Activated CD4-positive, alpha-beta T cell treated with anti-CD3 and anti-CD28 coated beads, Interleukin-2, amount 50 U/mL, for 1 hour (primary cell): ENCODE data around the gene GRAMD4.
"Not testable (repeated sequence)": the region's sequence is repeated elsewhere in the genome, so short reads cannot be mapped to it uniquely, and the experiment has no call there.

ENCODE experiments used
- DNase-seq: peaks from one replicate; pipeline ENCODE4 v3.0.0-alpha.2; 2020

GRAMD4 gene

DNA sequence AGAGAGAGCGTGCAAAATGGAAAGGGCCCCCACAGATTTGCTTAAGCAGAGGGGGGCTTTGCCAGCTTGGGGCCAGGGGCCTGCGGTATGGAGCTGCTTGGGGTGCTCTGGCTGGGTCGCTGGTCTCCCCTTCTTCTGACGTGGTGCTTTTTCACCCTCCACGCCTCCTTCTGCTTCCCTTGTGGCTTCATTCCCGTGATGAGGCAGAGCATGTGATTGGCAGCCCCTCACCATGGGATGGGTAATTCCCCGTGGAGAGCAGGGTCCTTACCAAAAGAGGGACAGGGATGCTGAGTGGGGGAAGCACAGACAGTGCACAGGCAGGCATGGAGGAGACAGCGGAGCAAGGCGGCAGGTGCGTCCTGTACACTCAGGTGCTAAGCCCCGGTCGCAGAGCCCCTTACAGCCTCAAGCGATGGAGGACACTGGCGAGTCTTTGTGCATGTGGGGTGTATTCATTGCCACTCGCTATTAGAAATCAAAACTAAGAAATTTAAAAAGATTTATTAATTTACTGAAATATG is 19.9 kb upstream of the GRAMD4 start:
- no peak for DNase-seq

DNA sequence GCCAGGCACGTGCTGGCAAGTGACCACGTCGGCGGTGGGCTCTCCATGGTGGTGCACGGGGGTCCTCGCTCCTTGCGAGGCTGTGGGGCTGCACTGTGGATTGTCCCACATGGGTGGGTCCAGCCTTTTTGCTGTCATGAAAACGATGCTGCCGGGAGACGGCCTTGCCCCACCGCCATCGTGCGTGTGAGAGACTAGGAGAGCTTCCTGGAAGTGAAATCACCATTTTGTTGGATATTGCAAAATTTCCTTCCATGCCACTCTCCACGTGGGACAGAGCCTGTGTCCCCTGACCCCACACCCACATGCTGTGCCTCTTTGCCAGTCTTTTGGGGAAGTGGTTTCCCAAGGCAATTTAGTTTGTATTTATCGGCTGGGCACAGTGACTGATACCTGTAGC is 18.2 kb upstream of the GRAMD4 start:
- DNase-seq, result no peak

DNA sequence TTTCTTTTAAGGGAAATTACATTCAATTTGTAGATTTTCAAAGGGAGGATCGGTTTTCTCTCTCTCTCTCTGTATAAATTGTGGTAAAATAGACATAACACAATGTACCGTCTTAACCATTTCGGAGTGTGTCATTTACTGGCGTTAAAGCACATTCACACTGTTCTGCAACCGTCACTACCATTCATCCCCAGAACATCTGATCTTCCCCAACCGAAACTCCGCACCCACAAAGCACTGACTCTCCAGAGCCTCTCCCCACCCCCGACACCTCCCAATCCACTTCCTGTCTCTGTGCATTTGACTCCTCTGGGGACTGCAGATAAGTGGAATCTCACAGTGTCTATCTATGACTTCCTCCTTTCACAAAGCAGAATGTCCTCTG is 15.9 kb upstream of the GRAMD4 start:
- DNase-seq, result no peak

DNA sequence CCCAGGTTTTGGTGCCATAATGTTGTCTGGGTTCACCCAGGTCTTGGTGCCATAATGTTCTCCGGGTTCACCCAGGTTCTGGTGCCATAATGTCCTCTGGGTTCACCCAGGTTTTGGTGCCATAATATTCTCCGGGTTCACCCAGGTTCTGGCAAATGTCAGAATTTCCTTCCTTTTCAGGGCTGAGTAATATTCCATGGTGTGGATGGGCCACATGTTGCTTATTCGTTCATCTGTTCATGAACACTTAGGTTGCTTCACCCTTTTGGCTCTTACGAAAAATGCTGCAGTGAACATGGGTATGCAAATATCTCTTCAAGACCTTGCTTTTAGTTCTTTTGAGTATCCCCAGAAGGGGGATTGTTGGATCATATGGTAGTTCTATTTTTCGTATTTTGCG is 15.1 kb upstream of the GRAMD4 start:
- no peak for DNase-seq

DNA sequence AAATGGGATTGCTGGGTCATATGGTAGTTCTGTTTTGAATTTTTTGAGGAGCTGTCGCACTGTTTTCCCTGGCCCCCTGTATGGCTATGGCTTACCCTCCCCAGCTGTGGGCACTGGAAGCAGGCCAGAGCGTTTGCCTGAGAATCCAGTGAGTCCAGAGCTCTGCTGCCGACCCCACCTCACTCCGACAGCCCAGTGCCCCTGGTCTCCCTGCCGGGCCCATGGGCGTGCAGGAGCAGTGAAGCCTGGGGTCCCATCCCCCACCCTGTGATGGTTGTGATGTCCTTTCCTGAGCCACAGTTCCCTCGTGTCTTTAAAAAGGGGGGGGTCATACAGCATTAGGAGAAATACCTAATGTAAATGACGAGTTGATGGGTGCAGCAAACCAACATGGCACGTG is 13.3 kb upstream of the GRAMD4 start:
- no peak for DNase-seq

DNA sequence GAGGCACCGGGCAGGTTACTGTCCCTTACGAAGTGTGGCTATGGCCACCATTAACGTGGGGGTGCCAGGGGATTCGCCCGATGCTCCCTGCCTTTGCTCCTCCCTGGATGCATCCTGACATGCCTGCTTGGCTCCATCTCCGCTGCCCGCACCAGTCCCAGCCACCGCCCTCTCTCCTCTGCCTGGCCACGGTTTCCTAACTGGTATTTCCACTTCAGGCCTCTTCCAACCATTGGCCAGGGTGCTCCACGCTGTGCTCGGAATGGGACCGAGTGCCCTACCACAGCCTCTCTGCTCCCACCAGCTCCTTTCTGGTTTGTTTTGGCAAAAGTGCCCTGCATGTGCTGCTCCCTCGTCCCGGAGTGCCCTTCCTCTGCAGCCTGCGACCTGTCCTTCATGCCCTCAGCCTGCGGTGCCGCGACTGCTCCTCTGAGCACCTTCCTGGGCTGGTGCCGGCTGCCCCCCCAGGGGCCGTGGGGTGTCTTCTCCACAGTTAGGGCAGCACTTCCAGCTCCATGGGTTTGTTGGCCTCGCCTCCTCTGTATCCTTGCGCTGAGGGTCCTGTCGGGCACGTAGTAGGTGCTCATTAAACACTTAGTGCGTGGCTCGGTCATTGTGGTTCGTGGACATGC is 12.6 kb upstream of the GRAMD4 start:
- DNase-seq, result no peak

DNA sequence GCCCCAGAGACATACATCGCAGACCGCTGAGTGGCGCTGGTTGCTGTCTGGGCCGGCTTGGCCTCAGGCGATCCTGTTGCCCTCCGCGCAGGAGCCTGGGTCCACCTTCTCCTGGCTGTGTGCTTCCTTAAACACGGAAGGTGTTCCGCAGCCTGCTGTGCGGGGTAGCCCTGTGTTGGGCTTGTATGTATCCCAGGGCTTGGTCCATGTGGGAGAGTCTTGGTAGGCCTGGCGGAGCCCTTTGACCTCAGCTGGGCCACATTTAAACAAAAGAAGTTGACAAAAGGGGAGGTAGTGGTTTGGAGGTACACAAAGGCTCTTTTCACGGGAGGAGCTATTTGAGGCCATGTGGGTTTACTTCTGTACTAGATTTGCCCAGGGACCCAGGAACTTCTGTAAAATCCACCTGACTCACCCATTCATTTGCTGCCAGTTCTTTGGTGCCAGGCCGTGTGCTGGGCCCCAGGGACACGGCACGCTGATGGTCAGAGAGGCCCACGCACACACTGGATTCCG is 11.0 kb upstream of the GRAMD4 start:
- DNase-seq, result no peak

DNA sequence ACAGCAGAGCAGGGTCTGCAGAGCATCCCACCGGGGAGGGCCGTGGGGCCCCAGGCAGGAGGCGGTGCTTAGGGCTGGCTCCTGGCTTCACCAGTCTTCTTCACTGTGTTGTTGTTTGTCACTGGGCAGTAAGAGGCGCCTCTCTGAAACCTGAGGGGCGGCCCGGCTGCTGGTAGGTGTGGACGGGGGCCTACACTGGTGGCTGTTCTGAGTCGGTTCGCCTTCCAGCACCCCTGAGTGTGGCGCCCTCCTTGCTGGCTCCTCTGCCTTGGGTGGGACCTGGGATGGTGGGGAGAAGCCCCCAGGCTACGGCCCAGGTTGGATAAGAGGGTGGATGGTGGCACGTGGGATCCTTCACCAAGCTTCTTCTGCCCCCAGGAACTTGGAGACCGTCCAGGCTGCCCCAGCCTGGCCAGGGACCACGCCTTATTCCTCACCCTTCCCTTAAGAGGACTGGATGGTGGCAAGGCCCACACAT is 10.4 kb upstream of the GRAMD4 start:
- DNase-seq, result no peak

DNA sequence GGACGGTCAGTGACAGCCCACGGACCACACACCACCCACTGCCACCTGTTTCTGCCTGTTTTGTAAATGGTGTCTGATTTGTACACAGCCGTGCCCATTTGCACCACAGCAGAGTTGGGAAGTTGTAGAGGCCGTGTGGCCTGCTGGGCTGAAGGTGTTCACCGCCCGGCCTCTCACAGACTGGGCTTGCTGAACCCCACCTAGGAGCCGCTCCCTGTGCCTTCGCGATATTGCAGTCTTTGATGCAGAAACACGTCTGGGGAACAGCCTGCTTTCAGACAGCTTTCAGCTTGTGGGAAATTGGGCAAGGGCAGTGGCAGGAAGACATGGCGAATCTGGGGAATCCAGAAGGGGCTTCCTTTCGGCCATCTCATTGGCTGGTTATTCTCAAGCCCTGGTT is 9.8 kb upstream of the GRAMD4 start:
- no peak for DNase-seq

DNA sequence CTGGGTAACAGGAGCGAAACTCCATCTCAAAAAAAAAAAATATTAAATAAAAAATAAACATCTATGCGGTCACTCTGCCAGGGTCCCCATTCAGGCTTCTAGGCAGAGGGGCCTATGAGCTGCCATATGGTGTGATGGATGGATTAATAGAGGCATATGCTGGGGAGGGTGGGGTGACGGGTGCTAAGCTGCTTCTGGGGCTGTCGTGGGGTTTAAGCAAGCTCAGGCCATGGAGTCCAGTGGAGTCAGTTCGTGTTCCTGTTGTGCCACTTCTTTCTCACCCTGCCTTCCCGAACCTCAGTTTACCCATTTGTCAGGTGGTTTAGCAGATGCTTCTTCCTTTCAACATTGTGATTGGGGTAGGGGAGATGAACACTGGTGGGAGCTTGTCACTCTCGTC is 9.0 kb upstream of the GRAMD4 start:
- no peak for DNase-seq

DNA sequence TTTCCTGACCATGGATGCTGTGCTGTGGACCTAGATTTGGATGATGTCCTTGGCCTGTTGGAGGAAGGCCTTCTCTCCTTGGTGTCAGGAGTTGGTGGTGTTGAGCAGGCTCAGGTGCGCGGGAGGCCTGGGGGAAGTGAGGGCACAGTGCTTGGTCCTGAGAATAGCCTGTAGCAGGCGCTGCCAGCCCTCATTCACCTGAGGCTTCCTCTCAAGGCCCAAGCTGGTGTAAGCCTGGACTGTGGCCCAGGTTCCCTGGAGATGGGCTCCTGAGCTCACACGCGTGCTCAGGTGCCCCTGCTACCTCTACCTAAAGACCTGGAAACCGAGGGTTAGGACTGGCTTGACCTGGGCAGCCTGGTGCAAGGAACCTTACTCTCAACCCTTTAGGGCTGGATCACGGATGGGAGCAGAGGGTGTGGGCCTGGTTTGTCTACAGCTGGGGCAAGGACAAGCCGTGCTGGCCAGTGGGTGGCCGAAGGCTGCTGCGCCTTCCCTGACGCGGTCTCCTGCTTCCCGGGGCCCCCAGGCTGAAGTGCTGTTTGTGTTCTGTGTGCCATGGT is 7.8 kb upstream of the GRAMD4 start:
- no peak for DNase-seq

DNA sequence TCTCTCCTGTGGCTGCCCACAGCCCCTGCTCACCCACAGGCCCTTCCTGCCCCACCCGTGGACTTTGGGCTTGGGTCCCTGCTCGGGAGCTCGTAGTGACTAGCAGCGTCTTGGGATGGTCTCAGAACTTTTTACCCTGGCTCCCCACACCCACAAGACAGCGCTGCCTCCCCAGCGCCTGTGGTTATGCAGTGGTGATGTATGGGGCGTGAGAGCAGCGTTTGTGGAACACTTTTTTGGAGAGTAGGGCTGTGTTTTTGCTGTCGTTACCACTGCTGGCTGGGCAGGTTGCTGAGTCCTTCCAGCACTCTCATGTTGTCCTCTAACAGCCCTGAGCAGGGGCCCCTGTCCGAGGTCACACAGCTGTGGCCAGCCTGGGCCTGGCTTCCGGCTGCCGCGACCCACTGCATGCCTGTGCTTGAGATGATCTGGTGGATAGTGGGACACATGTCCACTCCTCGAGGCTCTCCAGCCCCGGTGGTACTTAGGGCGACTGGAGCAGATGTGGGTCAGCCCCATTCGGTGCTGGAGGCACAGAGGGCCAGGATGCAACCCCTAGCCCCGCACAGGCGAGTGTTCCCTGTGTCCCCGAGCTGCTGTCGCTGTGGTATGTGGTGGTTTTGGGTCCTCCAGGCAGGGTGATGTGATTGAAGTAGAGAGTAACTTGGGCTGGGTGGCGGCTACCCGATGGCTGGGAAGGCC is 7.1 kb upstream of the GRAMD4 start:
- DNase-seq, result peak; percentile 56

DNA sequence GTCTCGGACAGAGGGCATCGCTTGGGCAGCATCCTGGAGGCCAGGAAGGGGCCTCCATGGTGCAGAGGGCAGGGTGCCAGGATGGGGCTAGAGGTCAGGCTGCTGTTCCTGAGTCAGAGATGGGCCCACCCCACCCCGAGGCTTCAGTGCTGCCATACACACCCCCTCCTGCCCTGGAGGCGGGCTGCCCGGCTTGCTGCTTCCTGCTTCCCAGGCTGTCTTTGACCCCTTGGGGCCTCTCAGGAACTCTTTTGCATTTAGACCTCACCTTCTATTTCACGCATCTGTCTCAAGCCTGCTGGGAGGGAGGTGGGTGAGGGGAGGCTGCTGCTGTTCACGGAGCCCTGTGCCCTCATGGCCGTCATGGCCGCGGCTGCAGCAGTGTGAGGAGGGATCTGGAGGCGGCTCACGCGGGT is 6.6 kb upstream of the GRAMD4 start:
- DNase-seq, result peak; percentile 17

DNA sequence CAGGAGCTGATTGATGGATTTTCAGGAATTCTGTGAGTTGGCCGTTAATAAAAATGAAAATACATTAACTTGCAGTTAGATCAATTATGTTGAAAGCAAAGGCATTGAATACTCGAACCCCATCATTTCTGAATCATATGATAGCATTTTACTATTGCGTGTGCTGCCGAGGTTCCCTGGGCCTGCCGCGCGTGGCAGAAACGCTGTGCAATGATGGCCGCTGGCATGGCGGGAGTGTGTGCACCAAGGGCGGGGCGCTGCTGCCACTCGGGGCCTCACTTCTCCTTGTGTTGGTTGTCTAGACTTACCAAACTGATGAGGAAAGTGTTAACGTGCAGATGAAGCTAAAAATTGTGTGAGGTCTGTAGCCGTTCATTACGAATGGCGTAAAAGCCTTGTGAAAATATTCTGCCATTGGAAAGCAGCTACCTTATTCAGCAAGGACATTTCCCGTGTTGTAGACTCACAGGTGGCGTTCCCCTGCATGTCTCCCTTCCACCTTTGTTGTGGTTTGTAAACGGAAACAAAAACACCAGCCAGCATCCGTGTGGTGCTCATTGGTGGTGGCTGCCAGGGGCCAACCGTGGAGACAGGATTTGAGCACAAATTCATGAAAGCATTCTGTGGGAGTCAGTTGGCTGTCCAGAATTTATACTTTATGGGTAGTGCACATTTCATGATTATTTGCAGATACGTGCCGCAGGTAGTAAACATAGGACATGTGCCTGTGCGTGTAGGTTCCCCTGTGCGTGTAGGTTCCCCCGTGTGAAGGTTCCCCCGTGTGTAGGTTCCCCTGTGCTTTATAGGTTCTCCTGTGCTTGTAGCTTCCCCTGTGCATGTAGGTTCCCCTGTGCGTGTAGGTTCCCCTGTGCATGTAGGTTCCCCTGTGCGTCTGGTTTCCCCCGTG is 5.9 kb upstream of the GRAMD4 start:
- peak; percentile 71 for DNase-seq

DNA sequence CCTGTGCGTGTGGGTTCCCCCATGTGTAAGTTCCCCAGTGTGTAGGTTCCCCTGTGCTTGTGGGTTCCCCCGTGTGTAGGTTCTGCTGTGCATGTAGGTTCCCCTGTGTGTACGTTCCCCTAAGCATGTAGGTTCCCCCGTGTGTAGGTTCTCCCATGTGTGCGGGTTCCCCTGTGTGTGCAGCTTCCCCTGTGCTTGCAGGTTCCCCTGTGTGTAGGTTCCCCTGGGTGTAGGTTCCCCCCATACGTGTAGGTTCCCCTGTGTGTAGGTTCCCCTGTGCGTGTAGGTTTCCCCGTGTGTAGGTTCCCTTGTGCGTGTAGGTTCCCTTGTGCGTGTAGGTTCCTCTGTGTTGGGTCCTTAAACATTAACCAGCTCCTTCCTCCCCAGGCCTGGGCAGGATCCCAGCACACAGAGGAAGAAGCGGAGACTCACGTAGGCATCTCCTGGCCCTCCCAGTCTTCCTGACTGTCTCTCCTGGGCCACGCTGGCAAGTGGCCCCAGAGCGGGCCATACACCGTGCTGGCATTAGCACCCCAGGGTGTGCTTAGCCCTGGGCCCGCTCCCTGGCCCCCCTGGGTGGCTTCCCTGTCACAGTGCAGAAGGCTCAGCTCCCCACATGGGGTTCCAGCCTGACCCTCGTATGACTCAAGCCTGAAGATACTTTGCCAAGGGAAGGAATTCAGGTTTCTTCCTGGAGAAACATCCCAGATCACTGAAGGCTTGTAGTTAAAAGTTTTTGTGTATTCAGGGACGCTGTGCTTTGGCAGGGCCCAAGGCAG is 2.8 kb upstream of the GRAMD4 start:
- no peak for DNase-seq

DNA sequence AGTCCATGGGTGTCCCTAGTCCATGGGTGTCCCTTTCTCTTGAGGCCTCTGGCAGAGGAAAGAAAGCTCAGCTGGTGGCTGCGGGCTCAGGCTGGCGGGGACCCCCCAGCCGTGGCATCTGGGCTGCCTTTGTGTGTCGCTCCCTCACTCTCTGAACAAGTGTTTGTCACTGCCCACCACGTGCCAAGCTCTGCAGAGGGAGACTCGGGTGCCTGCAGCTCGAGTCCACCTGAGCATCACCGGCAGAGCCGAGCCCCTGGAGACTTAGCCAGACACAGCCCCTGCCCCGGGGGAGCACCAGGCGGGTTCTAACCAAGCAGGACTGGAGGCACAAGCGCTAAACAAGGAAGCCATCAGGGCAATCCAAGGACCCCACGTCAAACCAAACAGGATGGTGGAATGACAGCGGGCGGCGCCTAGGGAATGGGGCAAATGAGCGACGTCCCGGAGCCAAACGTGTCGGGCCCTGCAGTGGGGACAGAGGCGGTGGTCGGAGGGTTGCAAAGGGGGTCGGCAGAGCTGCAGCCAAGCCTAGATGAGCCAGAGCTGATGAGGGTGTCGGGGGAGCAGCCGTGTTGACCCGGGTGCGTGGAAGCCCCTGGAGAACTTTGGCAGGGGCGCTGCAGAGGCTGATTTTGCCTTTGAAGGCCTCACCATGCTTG is 2.1 kb upstream of the GRAMD4 start:
- DNase-seq, result no peak

DNA sequence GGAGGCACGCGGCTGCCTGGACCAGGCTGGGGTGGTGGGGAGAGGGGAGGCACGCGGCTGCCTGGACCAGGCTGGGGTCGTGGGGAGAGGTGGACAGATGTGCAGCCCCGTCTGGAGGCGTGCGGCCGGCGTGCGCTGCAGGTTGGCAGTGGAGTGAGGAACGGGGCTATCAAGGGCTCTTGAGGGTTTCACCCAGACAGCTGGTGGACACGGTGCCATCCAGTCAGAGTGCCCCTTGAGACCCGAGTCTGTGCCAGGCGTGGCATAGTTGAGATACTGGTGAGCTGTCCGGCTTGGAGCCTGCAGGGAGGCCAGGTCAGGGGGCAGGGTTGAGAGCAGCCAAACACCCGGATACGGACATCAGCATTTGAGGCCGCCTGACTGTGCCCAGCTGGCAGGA is 1.5 kb upstream of the GRAMD4 start:
- DNase-seq, result no peak

DNA sequence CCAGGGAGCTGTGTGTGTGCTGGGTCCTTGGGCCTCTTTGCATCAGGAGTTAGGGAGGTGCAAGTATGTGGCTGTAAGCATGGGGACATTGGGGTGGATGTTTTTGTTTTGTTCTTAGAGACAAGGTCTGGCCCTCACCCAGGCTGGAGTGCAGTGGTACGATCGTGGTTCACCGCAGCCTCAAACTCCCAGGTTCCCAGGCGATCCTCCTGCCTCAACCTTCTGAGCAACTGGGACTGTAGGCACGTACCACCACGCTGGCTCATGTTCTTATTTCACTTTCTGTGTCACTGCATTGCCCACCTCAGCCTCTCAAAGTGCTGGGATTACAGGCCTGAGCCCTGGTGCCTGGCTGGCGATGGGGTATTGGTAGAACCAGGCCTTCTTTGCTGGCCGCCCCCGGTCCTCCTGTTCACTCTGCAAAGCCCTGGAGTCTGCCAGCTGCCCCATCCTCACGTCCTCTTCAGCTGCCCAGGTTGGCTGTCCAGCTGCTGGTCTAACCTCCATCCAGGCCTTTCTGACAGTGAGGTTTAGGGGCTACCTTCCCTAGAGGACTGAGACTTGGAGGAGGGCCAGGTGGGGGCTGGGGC is 851 bp upstream of the GRAMD4 start:
- no peak for DNase-seq

DNA sequence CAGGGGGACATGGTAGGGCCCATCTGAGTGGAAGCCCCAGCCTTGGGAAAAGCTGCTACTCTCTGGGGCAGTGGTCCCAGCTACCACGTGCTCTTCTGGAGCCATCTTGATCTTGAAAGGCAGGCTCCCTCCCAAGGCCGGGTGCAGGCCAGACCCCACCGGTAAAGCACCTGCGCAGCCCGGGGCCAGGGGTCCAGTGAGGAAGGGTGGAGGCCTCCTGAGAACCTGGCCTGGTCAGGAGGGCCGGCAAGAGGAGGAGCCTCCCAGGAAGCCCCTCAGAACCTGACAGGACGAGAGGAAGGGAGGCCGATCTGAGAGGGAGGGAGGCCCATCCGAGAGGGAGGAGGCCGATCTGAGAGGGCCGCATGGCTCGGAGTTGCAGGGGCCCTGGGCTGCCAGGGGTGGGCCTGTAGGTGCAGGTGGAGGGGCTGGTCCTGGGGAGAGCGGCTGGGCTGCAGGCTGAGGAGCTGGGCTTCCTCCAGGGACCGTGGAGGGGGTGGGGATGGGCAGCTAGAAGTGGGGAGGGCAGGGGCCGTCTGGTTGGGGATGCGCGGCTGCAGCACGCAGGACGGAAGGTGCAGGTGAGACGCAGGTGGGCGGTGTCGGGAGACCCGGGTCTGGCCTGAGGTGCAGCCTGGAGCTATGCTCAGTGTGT is 529 bp downstream of the GRAMD4 start:
- DNase-seq, result no peak

DNA sequence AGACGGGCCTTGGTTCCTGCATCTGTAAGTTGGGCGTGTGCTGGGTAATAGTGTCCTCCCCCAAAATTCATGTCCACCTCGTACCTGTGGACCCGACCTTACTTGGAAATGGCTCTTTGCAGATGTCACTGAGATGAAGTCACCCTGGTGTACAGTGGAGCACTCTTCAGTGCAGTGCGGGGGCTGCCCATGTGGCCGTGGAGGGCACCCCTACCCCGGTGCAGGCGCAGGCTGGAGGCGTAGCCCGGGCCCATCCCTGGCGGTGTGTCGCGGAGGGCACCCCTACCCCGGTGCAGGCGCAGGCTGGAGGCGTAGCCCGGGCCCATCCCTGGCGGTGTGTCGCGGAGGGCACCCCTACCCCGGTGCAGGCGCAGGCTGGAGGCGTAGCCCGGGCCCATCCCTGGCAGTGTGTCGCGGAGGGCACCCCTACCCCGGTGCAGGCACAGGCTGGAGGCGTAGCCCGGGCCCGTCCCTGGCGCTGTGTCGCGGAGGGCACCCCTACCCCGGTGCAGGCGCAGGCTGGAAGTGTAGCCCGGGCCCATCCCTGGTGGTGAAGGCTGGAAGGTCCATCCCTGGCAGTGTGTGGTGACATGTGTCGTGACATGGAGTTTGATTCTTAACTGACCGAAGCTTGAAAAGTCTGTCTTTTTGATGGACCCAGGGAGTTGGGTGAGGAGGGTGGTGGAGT is 1.2 kb downstream of the GRAMD4 start:
- DNase-seq, result not testable (repeated sequence)
